ENCODE results near the gene HDAC1.

HDAC1 gene

DNA sequence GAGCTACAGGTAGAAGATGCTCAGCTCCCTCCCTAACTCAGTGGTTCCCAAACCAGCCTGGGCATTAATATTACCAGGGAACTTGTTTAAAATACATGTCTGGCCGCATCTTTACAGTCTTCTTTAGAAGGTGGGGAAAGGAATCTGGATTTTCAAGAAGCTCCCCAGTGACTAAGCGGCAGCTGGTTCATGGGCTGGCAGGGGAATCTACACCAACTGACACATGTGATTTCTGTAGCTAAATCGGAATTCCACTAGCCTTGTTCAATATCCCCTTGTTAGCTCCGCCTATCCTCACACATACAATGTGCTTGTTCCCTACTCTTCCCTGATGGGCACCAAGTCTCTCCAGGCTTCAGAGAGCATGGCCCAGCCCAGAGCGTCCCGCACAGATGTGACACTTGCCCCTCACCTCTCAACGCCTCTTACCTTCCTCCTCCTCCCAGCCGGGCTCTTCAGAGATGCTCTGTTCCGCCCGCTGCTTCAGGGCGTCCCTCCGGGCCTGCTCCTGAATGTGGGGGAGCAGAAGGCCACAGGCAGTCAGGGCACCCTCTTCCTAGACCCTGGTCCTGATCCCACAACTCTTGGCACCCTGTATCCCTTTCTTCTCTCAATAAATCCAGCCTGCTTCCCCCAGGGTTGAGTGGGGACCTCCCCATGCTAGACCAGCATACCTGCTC lies 85.8 kb downstream of the HDAC1 start:
- DNase-seq = no peak

DNA sequence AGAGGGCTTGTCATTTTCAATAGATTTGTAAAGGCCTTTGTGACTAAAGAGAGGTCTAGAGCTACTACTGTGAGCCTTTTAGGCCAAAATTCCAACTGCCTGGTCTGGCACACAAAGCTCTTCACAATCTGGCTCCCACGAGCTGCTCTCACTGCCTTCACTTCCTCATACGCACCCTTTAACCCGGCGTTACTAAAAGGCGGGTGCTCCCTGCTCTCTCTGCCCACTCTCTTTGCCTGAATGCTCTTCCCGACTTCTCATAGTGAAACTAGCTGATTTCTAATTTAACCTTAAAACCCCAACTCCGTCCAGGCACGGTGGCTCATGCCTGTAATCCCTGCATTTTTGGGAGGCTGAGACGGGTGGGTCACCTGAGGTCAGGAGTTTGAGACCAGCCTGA lies 88.2 kb downstream of the HDAC1 start:
- no peak for DNase-seq

All from CD4-positive, alpha-beta T cell treated with Interleukin-17A for 4 hours (primary cell).